Osteoblast (primary cell): ENCODE results near the gene ZNF318. TPM values are rescaled to one million over a fixed set of nuclear protein-coding genes. Genes with fewer than 3 reads are reported as not detected.
"Not testable (repeated sequence)": the region's sequence is repeated elsewhere in the genome, so short reads cannot be mapped to it uniquely, and the experiment has no call there.

ENCODE experiments used
- DNase-seq: peaks from one replicate; pipeline ENCODE4 v3.0.0; 2011; ENCODE audit warnings: low spot score, mixed read lengths; ENCODE audit not compliant: insufficient read length; ENCODE audit errors: missing footprints
- H2AFZ ChIP-seq: 2 replicates; pipeline ENCODE4 v1.6.0; 2011; ENCODE audit warnings: mild to moderate bottlenecking, low read length
- H3K27ac ChIP-seq: 2 replicates; pipeline ENCODE4 v1.5.1; 2011; ENCODE audit warnings: mild to moderate bottlenecking, low read depth, low read length, moderate library complexity
- H3K27me3 ChIP-seq: 2 replicates; pipeline ENCODE4 v1.6.0; 2012; ENCODE audit warnings: mild to moderate bottlenecking, control low read depth, inconsistent platforms, low read length, moderate library complexity; ENCODE audit not compliant: insufficient read depth
- H3K36me3 ChIP-seq: 2 replicates; pipeline ENCODE4 v1.5.1; 2011; ENCODE audit warnings: mild to moderate bottlenecking, low read length, control low read depth, moderate library complexity; ENCODE audit not compliant: insufficient read depth
- H3K4me1 ChIP-seq: 2 replicates; pipeline ENCODE4 v1.5.1; 2011; ENCODE audit warnings: mild to moderate bottlenecking, low read length, control low read depth, moderate library complexity; ENCODE audit not compliant: insufficient read depth
- H3K4me2 ChIP-seq: 2 replicates; pipeline ENCODE4 v1.6.0; 2011; ENCODE audit warnings: mild to moderate bottlenecking, low read length; ENCODE audit not compliant: insufficient read depth
- H3K4me3 ChIP-seq: fragments of 200-600 bp; sonication (generic); 3 replicates; pipeline ENCODE4 v1.5.1; 2012; ENCODE audit warnings: mild to moderate bottlenecking, low read length, inconsistent platforms; ENCODE audit not compliant: insufficient read depth
- H3K79me2 ChIP-seq: 2 replicates; pipeline ENCODE4 v1.6.0; 2012; ENCODE audit warnings: mild to moderate bottlenecking, low read length, control low read depth, inconsistent platforms; ENCODE audit not compliant: insufficient read depth
- H3K9me3 ChIP-seq: 2 replicates; pipeline ENCODE4 v1.5.1; 2011; ENCODE audit warnings: low read depth, low read length, control low read depth
- H4K20me1 ChIP-seq: 2 replicates; pipeline ENCODE4 v1.6.0; 2012; ENCODE audit warnings: mild to moderate bottlenecking, low read length, control low read depth; ENCODE audit not compliant: insufficient read depth
- total RNA-seq: library from RNA; depleted of rRNA; stranded (reverse); fragments of >200 nt; gene quantifications from 2 replicates; pipeline ENCODE4 v1.2.3, GENCODE V29; 2012
- TF ChIP-seq, protein P1 (sequence below): IDR thresholded peaks from 2 replicates; pipeline ENCODE4 v1.5.1; 2011; ENCODE audit warnings: mild to moderate bottlenecking, low read depth, low read length, moderate library complexity; ENCODE audit errors: extremely low read depth

Gene ZNF318
- total RNA-seq, 1 donor = 12.3 TPM

DNA sequence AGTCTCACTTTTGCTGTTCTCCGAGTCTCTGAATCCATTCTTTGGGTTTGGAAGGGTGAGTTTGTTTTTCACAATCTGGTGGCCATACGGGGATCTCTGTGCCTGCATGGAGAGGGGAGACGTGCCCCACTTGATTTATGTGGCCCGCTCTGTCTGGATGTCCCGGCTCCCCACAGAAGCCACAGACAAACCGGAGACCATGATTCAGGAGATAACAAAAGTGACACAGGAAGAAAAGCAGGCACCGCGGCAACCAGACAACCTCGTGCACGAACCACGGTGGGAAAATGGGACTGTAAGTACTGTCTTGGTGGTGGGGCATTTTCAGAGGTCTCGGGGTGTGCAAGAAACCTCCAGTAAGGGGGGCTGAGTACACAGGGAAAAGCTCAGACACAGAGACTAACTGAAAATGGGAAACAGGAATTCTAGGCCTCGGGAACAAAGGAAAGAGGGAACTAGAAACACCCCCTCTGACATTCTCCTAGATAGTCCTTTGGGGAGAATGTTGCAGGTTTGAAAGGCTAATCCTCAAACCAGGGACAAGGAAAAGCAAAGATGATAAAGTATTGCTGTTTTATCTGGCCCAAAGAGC lies 22.1 kb upstream of the ZNF318 start:
- H3K4me2 ChIP-seq = peak overlapping the region; percentile 18

DNA sequence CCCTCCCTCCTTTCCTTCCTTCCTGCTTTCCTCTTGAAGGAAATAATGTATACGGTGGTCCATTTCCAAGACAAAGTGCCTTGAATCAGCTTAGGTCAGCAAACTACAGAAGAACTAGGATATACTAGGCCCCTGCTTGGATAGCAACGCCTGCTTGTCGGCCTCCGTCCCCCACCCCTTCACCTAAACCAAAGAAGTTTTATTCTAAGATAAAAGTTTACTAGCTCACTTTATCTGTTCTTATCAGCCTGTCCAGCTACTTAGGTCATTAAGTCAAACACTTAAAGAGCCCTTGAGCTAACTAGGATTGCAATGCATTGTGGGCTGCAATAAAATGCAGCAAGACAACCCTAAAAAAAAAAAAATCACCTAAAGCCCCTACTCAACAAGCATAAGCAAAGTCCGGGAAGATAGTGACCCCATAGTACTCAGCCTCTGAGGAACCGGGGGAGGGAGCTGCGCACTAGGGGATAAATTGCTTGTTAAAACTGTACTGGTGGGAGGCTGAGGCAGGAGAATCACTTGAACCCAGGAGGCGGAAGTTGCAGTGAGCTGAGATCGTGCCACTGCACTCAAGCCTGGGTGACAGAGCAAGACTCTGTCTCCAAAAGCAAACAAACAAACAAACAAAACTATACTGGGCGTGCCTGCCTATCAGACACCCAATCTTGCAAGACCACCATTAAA lies 21.4 kb upstream of the ZNF318 start:
- not testable (repeated sequence) for H4K20me1 ChIP-seq, DNase-seq, H3K4me3 ChIP-seq, H3K79me2 ChIP-seq, H3K27ac ChIP-seq, H2AFZ ChIP-seq, H3K36me3 ChIP-seq, H3K27me3 ChIP-seq, H3K9me3 ChIP-seq, H3K4me1 ChIP-seq
- H3K4me2 ChIP-seq = peak overlapping the region; percentile 18

More for the DNA sequence above, 22.1 kb upstream of the ZNF318 start:
- no peaks in the 10 kb centered on the region for H3K36me3 ChIP-seq
- no peaks in the 10 kb centered on the region for H3K9me3 ChIP-seq
- H3K4me3 ChIP-seq = no peak overlapping the region
- H4K20me1 ChIP-seq = no peaks in the 10 kb centered on the region
- TF ChIP-seq, protein P1, sequence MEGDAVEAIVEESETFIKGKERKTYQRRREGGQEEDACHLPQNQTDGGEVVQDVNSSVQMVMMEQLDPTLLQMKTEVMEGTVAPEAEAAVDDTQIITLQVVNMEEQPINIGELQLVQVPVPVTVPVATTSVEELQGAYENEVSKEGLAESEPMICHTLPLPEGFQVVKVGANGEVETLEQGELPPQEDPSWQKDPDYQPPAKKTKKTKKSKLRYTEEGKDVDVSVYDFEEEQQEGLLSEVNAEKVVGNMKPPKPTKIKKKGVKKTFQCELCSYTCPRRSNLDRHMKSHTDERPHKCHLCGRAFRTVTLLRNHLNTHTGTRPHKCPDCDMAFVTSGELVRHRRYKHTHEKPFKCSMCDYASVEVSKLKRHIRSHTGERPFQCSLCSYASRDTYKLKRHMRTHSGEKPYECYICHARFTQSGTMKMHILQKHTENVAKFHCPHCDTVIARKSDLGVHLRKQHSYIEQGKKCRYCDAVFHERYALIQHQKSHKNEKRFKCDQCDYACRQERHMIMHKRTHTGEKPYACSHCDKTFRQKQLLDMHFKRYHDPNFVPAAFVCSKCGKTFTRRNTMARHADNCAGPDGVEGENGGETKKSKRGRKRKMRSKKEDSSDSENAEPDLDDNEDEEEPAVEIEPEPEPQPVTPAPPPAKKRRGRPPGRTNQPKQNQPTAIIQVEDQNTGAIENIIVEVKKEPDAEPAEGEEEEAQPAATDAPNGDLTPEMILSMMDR = no peak
- DNase-seq = no peak
- peak overlapping the region; percentile 70 for H2AFZ ChIP-seq
- H3K79me2 ChIP-seq = no peaks in the 10 kb centered on the region
- no peaks in the 10 kb centered on the region for H3K4me1 ChIP-seq
- H3K27me3 ChIP-seq = no peaks in the 10 kb centered on the region
- H3K27ac ChIP-seq = no peak overlapping the region

DNA sequence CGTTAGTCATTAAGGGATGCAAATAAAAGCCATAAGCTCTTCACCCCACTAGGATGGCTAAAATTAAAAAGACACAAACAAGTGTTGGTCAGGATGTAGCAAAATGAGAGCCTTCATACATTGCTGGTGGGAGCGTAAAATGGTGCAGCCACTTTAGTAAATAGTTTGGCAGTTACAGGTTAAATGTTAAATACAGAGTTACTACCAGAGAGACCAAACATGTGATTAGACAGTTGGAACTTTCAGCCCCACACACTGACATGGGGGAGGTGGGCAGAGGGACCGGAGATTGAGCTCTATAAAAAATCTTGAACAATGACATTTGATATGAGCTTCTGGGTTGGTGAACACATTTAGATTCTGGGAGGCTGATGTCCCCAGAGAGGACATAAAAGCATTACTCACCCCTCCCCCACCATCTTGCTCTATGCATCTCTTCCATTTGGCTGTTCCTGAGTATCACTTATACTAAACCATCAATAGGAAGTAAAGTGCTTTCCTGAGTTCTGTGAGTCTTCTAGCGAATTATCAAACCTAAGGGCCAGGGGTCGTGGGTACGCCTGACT lies 20.4 kb upstream of the ZNF318 start:
- Histone ChIP-seq H3K4me3 (no peak overlapping the region), H3K27me3 (no peaks in the 10 kb centered on the region), H3K27ac (no peak overlapping the region), H2AFZ (no peak overlapping the region), H3K79me2 (no peaks in the 10 kb centered on the region), H3K4me2 (no peak overlapping the region), H3K9me3 (no peaks in the 10 kb centered on the region), H4K20me1 (no peaks in the 10 kb centered on the region), H3K4me1 (no peaks in the 10 kb centered on the region), H3K36me3 (no peaks in the 10 kb centered on the region)
- DNase-seq = no peak
- TF ChIP-seq, protein P1 = no peak

DNA sequence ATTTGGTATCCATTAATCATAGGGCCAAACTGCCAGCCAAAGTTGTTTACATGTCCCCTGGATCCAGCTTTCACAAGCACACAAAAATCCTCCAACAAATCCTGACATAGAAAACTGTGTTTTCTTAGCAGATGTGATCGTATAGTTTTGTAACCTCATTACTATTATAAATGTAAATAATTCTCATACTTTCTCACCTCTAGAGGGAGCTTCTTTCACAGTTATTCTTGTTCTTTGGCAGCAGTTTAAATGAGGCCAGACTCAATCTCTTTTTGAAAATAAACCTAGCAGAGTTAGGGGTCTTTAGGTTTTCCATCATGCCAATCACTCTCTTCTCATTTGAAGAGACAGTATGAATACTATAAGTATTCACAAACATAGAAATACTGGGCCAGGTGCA lies 17.0 kb upstream of the ZNF318 start:
- TF ChIP-seq, protein P1 = peak; percentile 51
- no peak overlapping the region for H2AFZ ChIP-seq

More for the DNA sequence above, 17.0 kb upstream of the ZNF318 start:
- Histone ChIP-seq H3K79me2 (no peaks in the 10 kb centered on the region), H3K27me3 (no peaks in the 10 kb centered on the region), H3K4me2 (no peak overlapping the region), H4K20me1 (no peaks in the 10 kb centered on the region), H3K9me3 (no peaks in the 10 kb centered on the region), H3K27ac (no peak overlapping the region), H3K4me1 (peaks cover 12% of the 10 kb centered on the region), H3K4me3 (no peak overlapping the region), H3K36me3 (no peaks in the 10 kb centered on the region)
- DNase-seq = no peak
